ENCODE data around the gene GALNT7.

Gene GALNT7

DNA sequence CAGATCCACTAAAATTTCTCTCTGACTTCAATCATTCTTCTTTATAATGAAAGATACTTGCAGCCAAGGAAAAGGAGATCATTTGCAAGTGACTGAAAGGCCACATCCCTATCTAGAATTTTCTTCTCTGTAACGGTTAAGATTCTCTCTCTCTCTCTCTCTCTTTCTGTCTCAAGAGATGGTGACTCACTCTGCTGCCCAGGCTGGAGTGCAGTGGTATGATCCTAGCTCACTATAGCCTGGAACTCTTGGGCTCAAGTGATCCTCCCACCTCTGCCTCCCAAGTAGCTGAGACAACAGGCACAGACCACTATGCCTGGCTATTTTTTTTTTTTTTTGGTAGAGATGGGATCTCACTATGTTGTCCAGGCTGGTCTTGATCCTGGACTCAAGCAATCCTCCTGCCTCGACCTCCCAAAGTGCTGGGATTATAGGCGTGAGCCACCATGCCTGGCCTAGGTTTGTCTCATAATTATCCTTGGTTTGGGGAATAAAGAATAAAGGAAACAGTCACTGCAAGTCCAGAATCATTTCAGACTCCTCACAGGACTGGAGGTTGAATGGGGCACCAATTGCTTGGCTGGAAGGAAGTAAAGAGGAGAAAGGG lies 33.3 kb upstream of the GALNT7 start:
- Histone ChIP-seq H3K4me3 (ENCODE audit: low read length in 2 of 2) (no peak overlapping the region), H3K27ac (ENCODE audit: low read depth in 2 of 2, low read length in 2 of 2) (no peak overlapping the region), H3K36me3 (ENCODE audit: control insufficient read depth in 2 of 2, insufficient read depth in 2 of 2, low read length in 2 of 2) (no peaks in the 10 kb centered on the region), H3K4me1 (ENCODE audit: control insufficient read depth in 2 of 2, insufficient read depth in 2 of 2, low read length in 2 of 2) (no peaks in the 10 kb centered on the region), H3K27me3 (ENCODE audit: control insufficient read depth in 2 of 2, insufficient read depth in 2 of 2, low read length in 2 of 2) (no peaks in the 10 kb centered on the region), H3K9me3 (ENCODE audit: control insufficient read depth in 2 of 2, low read length in 2 of 2) (no peaks in the 10 kb centered on the region), H3K9ac (ENCODE audit: low read depth in 1 of 2, low read length in 2 of 2) (no peak overlapping the region)

GRCh38 chr4:173138624-173139023 lies 30.0 kb upstream of the GALNT7 start:
- Histone ChIP-seq H3K4me3 (ENCODE audit: low read length in 2 of 2) (no peak overlapping the region), H3K9me3 (ENCODE audit: control insufficient read depth in 2 of 2, low read length in 2 of 2) (no peaks in the 10 kb centered on the region), H3K27ac (ENCODE audit: low read depth in 2 of 2, low read length in 2 of 2) (no peak overlapping the region), H3K27me3 (ENCODE audit: control insufficient read depth in 2 of 2, insufficient read depth in 2 of 2, low read length in 2 of 2) (no peaks in the 10 kb centered on the region), H3K36me3 (ENCODE audit: control insufficient read depth in 2 of 2, insufficient read depth in 2 of 2, low read length in 2 of 2) (no peaks in the 10 kb centered on the region), H3K9ac (ENCODE audit: low read depth in 1 of 2, low read length in 2 of 2) (no peak overlapping the region), H3K4me1 (ENCODE audit: control insufficient read depth in 2 of 2, insufficient read depth in 2 of 2, low read length in 2 of 2) (no peaks in the 10 kb centered on the region)

- Histone ChIP-seq H3K4me3 (ENCODE audit: low read length in 2 of 2) (no peak overlapping the region), H3K4me1 (ENCODE audit: control insufficient read depth in 2 of 2, insufficient read depth in 2 of 2, low read length in 2 of 2) (no peaks in the 10 kb centered on the region), H3K27me3 (ENCODE audit: control insufficient read depth in 2 of 2, insufficient read depth in 2 of 2, low read length in 2 of 2) (no peaks in the 10 kb centered on the region), H3K9me3 (ENCODE audit: control insufficient read depth in 2 of 2, low read length in 2 of 2) (no peaks in the 10 kb centered on the region), H3K36me3 (ENCODE audit: control insufficient read depth in 2 of 2, insufficient read depth in 2 of 2, low read length in 2 of 2) (no peaks in the 10 kb centered on the region), H3K27ac (ENCODE audit: low read depth in 2 of 2, low read length in 2 of 2) (no peak overlapping the region), H3K9ac (ENCODE audit: low read depth in 1 of 2, low read length in 2 of 2) (no peak overlapping the region)
Observed at GRCh38 chr4:173139561-173139960, 29.1 kb upstream of the GALNT7 start.

DNA sequence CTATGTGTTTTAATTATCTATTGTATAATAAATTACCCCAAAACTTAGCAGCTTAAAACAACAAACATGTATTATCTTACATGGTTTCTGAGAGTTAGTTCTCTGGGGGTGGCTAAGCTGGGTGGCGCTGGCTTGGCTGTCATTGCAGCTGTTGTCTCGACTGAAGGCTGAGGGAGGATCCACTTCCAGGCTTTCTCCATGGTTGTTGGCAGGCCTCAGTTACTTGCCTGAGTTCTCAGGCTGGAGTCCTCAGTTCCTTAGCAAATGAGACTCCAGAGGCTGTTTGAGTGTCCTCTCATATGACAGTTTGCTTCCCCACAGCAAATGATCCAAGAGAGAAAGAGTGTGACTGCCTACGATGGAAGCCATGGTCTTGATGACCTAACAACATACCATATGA lies 23.5 kb upstream of the GALNT7 start:
- no peak overlapping the region for H3K4me3 ChIP-seq (ENCODE audit: low read length in 2 of 2)
- no peaks in the 10 kb centered on the region for H3K36me3 ChIP-seq (ENCODE audit: control insufficient read depth in 2 of 2, insufficient read depth in 2 of 2, low read length in 2 of 2)
- H3K4me1 ChIP-seq (ENCODE audit: control insufficient read depth in 2 of 2, insufficient read depth in 2 of 2, low read length in 2 of 2): no peaks in the 10 kb centered on the region
- no peaks in the 10 kb centered on the region for H3K27me3 ChIP-seq (ENCODE audit: control insufficient read depth in 2 of 2, insufficient read depth in 2 of 2, low read length in 2 of 2)
- H3K9ac ChIP-seq (ENCODE audit: low read depth in 1 of 2, low read length in 2 of 2): no peak overlapping the region
- H3K9me3 ChIP-seq (ENCODE audit: control insufficient read depth in 2 of 2, low read length in 2 of 2): no peaks in the 10 kb centered on the region
- no peak overlapping the region for H3K27ac ChIP-seq (ENCODE audit: low read depth in 2 of 2, low read length in 2 of 2)

DNA sequence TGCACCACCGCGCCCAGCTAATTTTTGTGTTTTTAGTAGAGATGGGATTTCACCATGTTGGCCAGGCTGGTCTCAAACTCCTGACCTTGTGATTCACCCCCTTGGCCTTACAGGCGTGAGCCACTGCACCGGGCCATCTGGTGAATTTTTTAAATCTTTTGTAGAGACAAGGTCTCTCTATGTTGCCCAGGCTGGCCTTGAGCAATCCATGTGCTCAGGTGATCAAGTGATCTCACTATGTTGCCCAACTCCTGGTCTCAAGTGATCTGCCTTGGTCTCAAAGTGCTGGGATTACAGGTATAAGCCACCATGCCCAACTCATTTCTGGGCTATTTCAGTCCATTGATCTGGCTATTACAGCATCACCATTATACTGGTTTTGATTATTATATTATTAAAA lies 22.2 kb upstream of the GALNT7 start:
- Histone ChIP-seq H3K4me1 (ENCODE audit: control insufficient read depth in 2 of 2, insufficient read depth in 2 of 2, low read length in 2 of 2) (no peaks in the 10 kb centered on the region), H3K9me3 (ENCODE audit: control insufficient read depth in 2 of 2, low read length in 2 of 2) (no peaks in the 10 kb centered on the region), H3K36me3 (ENCODE audit: control insufficient read depth in 2 of 2, insufficient read depth in 2 of 2, low read length in 2 of 2) (no peaks in the 10 kb centered on the region), H3K9ac (ENCODE audit: low read depth in 1 of 2, low read length in 2 of 2) (no peak overlapping the region), H3K4me3 (ENCODE audit: low read length in 2 of 2) (no peak overlapping the region), H3K27ac (ENCODE audit: low read depth in 2 of 2, low read length in 2 of 2) (no peak overlapping the region), H3K27me3 (ENCODE audit: control insufficient read depth in 2 of 2, insufficient read depth in 2 of 2, low read length in 2 of 2) (no peaks in the 10 kb centered on the region)

GRCh38 chr4:173151496-173151895 lies 17.1 kb upstream of the GALNT7 start:
- Histone ChIP-seq H3K27ac (ENCODE audit: low read depth in 2 of 2, low read length in 2 of 2) (no peak overlapping the region), H3K27me3 (ENCODE audit: control insufficient read depth in 2 of 2, insufficient read depth in 2 of 2, low read length in 2 of 2) (no peaks in the 10 kb centered on the region), H3K4me3 (ENCODE audit: low read length in 2 of 2) (no peak overlapping the region)

GRCh38 chr4:173152104-173152503 lies 16.5 kb upstream of the GALNT7 start:
- no peaks in the 10 kb centered on the region for H3K9me3 ChIP-seq (ENCODE audit: control insufficient read depth in 2 of 2, low read length in 2 of 2)
- no peak overlapping the region for H3K9ac ChIP-seq (ENCODE audit: low read depth in 1 of 2, low read length in 2 of 2)
- no peaks in the 10 kb centered on the region for H3K4me1 ChIP-seq (ENCODE audit: control insufficient read depth in 2 of 2, insufficient read depth in 2 of 2, low read length in 2 of 2)
- no peak overlapping the region for H3K4me3 ChIP-seq (ENCODE audit: low read length in 2 of 2)
- H3K27me3 ChIP-seq (ENCODE audit: control insufficient read depth in 2 of 2, insufficient read depth in 2 of 2, low read length in 2 of 2): no peaks in the 10 kb centered on the region
- no peak overlapping the region for H3K27ac ChIP-seq (ENCODE audit: low read depth in 2 of 2, low read length in 2 of 2)
- H3K36me3 ChIP-seq (ENCODE audit: control insufficient read depth in 2 of 2, insufficient read depth in 2 of 2, low read length in 2 of 2): no peaks in the 10 kb centered on the region

More at GRCh38 chr4:173151496-173151895, 17.1 kb upstream of the GALNT7 start:
- H3K4me1 ChIP-seq (ENCODE audit: control insufficient read depth in 2 of 2, insufficient read depth in 2 of 2, low read length in 2 of 2): no peaks in the 10 kb centered on the region
- no peaks in the 10 kb centered on the region for H3K9me3 ChIP-seq (ENCODE audit: control insufficient read depth in 2 of 2, low read length in 2 of 2)
- no peak overlapping the region for H3K9ac ChIP-seq (ENCODE audit: low read depth in 1 of 2, low read length in 2 of 2)
- no peaks in the 10 kb centered on the region for H3K36me3 ChIP-seq (ENCODE audit: control insufficient read depth in 2 of 2, insufficient read depth in 2 of 2, low read length in 2 of 2)

DNA sequence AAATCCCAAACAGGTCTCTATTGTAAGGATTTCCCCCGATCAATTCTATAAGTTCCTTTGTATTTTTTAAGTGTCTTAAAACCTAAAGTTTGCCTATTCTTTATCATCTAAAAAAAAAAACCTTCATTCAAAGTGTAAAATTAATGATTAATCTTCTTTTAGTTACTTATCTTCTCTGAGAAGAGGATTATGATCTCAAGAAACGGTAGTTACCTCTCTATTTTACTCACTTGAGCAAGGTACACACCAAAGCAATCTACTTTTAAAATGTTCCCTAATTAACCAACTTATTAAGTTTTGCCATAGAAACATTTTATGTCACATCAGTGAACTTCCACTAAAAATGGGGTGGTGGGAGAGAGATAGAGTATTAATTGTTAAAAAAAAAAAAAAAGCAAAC lies 15.2 kb upstream of the GALNT7 start:
- no peaks in the 10 kb centered on the region for H3K4me1 ChIP-seq (ENCODE audit: control insufficient read depth in 2 of 2, insufficient read depth in 2 of 2, low read length in 2 of 2)
- no peaks in the 10 kb centered on the region for H3K9me3 ChIP-seq (ENCODE audit: control insufficient read depth in 2 of 2, low read length in 2 of 2)
- H3K27ac ChIP-seq (ENCODE audit: low read depth in 2 of 2, low read length in 2 of 2): no peak overlapping the region
- no peaks in the 10 kb centered on the region for H3K27me3 ChIP-seq (ENCODE audit: control insufficient read depth in 2 of 2, insufficient read depth in 2 of 2, low read length in 2 of 2)
- no peak overlapping the region for H3K9ac ChIP-seq (ENCODE audit: low read depth in 1 of 2, low read length in 2 of 2)
- H3K36me3 ChIP-seq (ENCODE audit: control insufficient read depth in 2 of 2, insufficient read depth in 2 of 2, low read length in 2 of 2): no peaks in the 10 kb centered on the region
- H3K4me3 ChIP-seq (ENCODE audit: low read length in 2 of 2): no peak overlapping the region

GRCh38 chr4:173159791-173160190 lies 8.8 kb upstream of the GALNT7 start:
- Histone ChIP-seq H3K4me1 (ENCODE audit: control insufficient read depth in 2 of 2, insufficient read depth in 2 of 2, low read length in 2 of 2) (no peaks in the 10 kb centered on the region), H3K27me3 (ENCODE audit: control insufficient read depth in 2 of 2, insufficient read depth in 2 of 2, low read length in 2 of 2) (no peaks in the 10 kb centered on the region), H3K9me3 (ENCODE audit: control insufficient read depth in 2 of 2, low read length in 2 of 2) (no peaks in the 10 kb centered on the region), H3K9ac (ENCODE audit: low read depth in 1 of 2, low read length in 2 of 2) (no peak overlapping the region), H3K4me3 (ENCODE audit: low read length in 2 of 2) (no peak overlapping the region), H3K27ac (ENCODE audit: low read depth in 2 of 2, low read length in 2 of 2) (no peak overlapping the region), H3K36me3 (ENCODE audit: control insufficient read depth in 2 of 2, insufficient read depth in 2 of 2, low read length in 2 of 2) (no peaks in the 10 kb centered on the region)

GRCh38 chr4:173160871-173161270 lies 7.7 kb upstream of the GALNT7 start:
- Histone ChIP-seq H3K9me3 (ENCODE audit: control insufficient read depth in 2 of 2, low read length in 2 of 2) (no peaks in the 10 kb centered on the region), H3K9ac (ENCODE audit: low read depth in 1 of 2, low read length in 2 of 2) (no peak overlapping the region), H3K27me3 (ENCODE audit: control insufficient read depth in 2 of 2, insufficient read depth in 2 of 2, low read length in 2 of 2) (no peaks in the 10 kb centered on the region), H3K4me1 (ENCODE audit: control insufficient read depth in 2 of 2, insufficient read depth in 2 of 2, low read length in 2 of 2) (no peaks in the 10 kb centered on the region), H3K4me3 (ENCODE audit: low read length in 2 of 2) (no peak overlapping the region), H3K36me3 (ENCODE audit: control insufficient read depth in 2 of 2, insufficient read depth in 2 of 2, low read length in 2 of 2) (peaks cover 0 to 4% of the 10 kb centered on the region in 2 donors), H3K27ac (ENCODE audit: low read depth in 2 of 2, low read length in 2 of 2) (no peak overlapping the region)

DNA sequence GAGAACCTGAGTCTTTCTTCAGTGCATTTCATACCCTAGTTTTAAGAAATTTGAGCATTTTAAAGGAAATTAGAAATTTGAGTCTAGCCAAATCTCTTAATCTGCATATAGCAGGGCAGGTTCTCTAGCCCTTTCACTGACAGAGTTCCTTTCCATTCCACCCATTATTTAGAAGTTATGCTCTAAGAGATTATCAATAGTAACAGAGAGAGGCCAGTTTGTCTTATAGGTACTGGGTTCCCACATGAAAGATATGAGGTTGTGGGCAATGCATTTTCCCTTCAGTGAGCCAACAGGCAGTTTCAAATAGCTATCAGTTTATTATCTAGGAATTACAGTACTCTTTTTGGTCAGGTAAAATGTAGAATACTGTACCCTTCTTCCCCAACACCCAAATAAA lies 7.3 kb upstream of the GALNT7 start:
- Histone ChIP-seq H3K27me3 (ENCODE audit: control insufficient read depth in 2 of 2, insufficient read depth in 2 of 2, low read length in 2 of 2) (no peaks in the 10 kb centered on the region), H3K9me3 (ENCODE audit: control insufficient read depth in 2 of 2, low read length in 2 of 2) (no peaks in the 10 kb centered on the region), H3K9ac (ENCODE audit: low read depth in 1 of 2, low read length in 2 of 2) (no peak overlapping the region), H3K4me3 (ENCODE audit: low read length in 2 of 2) (no peak overlapping the region), H3K4me1 (ENCODE audit: control insufficient read depth in 2 of 2, insufficient read depth in 2 of 2, low read length in 2 of 2) (no peaks in the 10 kb centered on the region), H3K27ac (ENCODE audit: low read depth in 2 of 2, low read length in 2 of 2) (no peak overlapping the region), H3K36me3 (ENCODE audit: control insufficient read depth in 2 of 2, insufficient read depth in 2 of 2, low read length in 2 of 2) (peaks cover 0 to 4% of the 10 kb centered on the region in 2 donors)
